Measurements from ENCODE around the gene ERC2.

Gene ERC2

GRCh38 chr3:55660642-55661041 lies 807.6 kb downstream of the ERC2 start:
- WGBS (ENCODE audit: extremely low coverage, insufficient coverage, insufficient read length) = no CpG with 5 or more reads among the region's 2 CpGs
- DNase-seq = no peak

GRCh38 chr3:55659701-55660100 lies 808.6 kb downstream of the ERC2 start:
- Histone ChIP-seq H3K23ac (ENCODE audit: low read length) (no peak overlapping the region), H4K91ac (ENCODE audit: low read depth, low read length) (no peak overlapping the region), H2AK5ac (ENCODE audit: low read length) (no peak overlapping the region), H3K9me3 (ENCODE audit: insufficient read depth, low read depth, low read length) (peaks cover 2% of the 10 kb centered on the region), H2AFZ (ENCODE audit: insufficient read depth, low read length, poor library complexity) (no peak overlapping the region), H3K4me1 (ENCODE audit: control insufficient read depth in 1 of 2, insufficient read depth in 2 of 2, low read length in 2 of 2) (peaks cover 14% of the 10 kb centered on the region in 2 experiments), H2BK5ac (ENCODE audit: low read depth, low read length, poor library complexity) (no peak overlapping the region), H3K14ac (ENCODE audit: low read length) (no peak overlapping the region), H3K4ac (ENCODE audit: low read depth, low read length) (no peak overlapping the region), H2BK120ac (ENCODE audit: insufficient read depth, low read length, poor library complexity) (no peak overlapping the region), H4K8ac (ENCODE audit: low read depth, low read length) (no peak overlapping the region), H3K18ac (ENCODE audit: low read length) (no peak overlapping the region), H3K79me1 (ENCODE audit: low read length) (peaks cover 7% of the 10 kb centered on the region), H3K4me2 (ENCODE audit: low read length) (no peak overlapping the region), H3K36me3 (ENCODE audit: control insufficient read depth in 1 of 2, insufficient read depth in 2 of 2, low read length in 2 of 2) (no peaks in the 10 kb centered on the region), H3K9ac (ENCODE audit: low read length) (no peak overlapping the region), H3K4me3 (ENCODE audit: low read depth, low read length) (no peak overlapping the region), H4K12ac (ENCODE audit: low read depth, low read length) (no peak overlapping the region), H3K27ac (ENCODE audit: low read depth, low read length) (no peak overlapping the region), H3K27me3 (ENCODE audit: insufficient read depth, low read length) (no peaks in the 10 kb centered on the region), H2BK12ac (ENCODE audit: low read length) (no peak overlapping the region), H3K79me2 (ENCODE audit: control insufficient read depth, insufficient read depth, low read length, poor library complexity) (no peaks in the 10 kb centered on the region)
- DNase-seq = no peak
- no CpG with 5 or more reads among the region's 5 CpGs for WGBS (ENCODE audit: extremely low coverage, insufficient coverage, insufficient read length)

More at GRCh38 chr3:55660642-55661041, 807.6 kb downstream of the ERC2 start:
- H2BK5ac ChIP-seq (ENCODE audit: low read depth, low read length, poor library complexity) = no peak overlapping the region
- no peak overlapping the region for H2AK5ac ChIP-seq (ENCODE audit: low read length)
- H3K18ac ChIP-seq (ENCODE audit: low read length) = no peak overlapping the region
- no peak overlapping the region for H3K14ac ChIP-seq (ENCODE audit: low read length)
- no peak overlapping the region for H2BK12ac ChIP-seq (ENCODE audit: low read length)
- no peak overlapping the region for H3K4me3 ChIP-seq (ENCODE audit: low read depth, low read length)
- H3K79me2 ChIP-seq (ENCODE audit: control insufficient read depth, insufficient read depth, low read length, poor library complexity) = no peaks in the 10 kb centered on the region
- no peak overlapping the region for H3K9ac ChIP-seq (ENCODE audit: low read length)
- peaks cover 11 to 14% of the 10 kb centered on the region in 2 experiments for H3K4me1 ChIP-seq (ENCODE audit: control insufficient read depth in 1 of 2, insufficient read depth in 2 of 2, low read length in 2 of 2)
- no peaks in the 10 kb centered on the region for H3K9me3 ChIP-seq (ENCODE audit: insufficient read depth, low read depth, low read length)
- H3K27me3 ChIP-seq (ENCODE audit: insufficient read depth, low read length) = no peaks in the 10 kb centered on the region
- no peak overlapping the region for H4K12ac ChIP-seq (ENCODE audit: low read depth, low read length)
- no peak overlapping the region for H2BK120ac ChIP-seq (ENCODE audit: insufficient read depth, low read length, poor library complexity)
- no peak overlapping the region for H3K4ac ChIP-seq (ENCODE audit: low read depth, low read length)
- no peak overlapping the region for H2AFZ ChIP-seq (ENCODE audit: insufficient read depth, low read length, poor library complexity)
- no peaks in the 10 kb centered on the region for H3K36me3 ChIP-seq (ENCODE audit: control insufficient read depth in 1 of 2, insufficient read depth in 2 of 2, low read length in 2 of 2)
- no peak overlapping the region for H3K27ac ChIP-seq (ENCODE audit: low read depth, low read length)
- H3K4me2 ChIP-seq (ENCODE audit: low read length) = no peak overlapping the region
- H4K8ac ChIP-seq (ENCODE audit: low read depth, low read length) = no peak overlapping the region
- no peak overlapping the region for H3K23ac ChIP-seq (ENCODE audit: low read length)
- H4K91ac ChIP-seq (ENCODE audit: low read depth, low read length) = no peak overlapping the region
- H3K79me1 ChIP-seq (ENCODE audit: low read length) = peaks cover 7% of the 10 kb centered on the region

GRCh38 chr3:55658690-55659562 lies 809.3 kb downstream of the ERC2 start:
- H2BK12ac ChIP-seq (ENCODE audit: low read length) = no peak overlapping the region
- H4K12ac ChIP-seq (ENCODE audit: low read depth, low read length) = no peak overlapping the region
- no peak overlapping the region for H4K91ac ChIP-seq (ENCODE audit: low read depth, low read length)
- H3K23ac ChIP-seq (ENCODE audit: low read length) = no peak overlapping the region
- peaks cover 7% of the 10 kb centered on the region for H3K79me1 ChIP-seq (ENCODE audit: low read length)
- peaks cover 2% of the 10 kb centered on the region for H3K9me3 ChIP-seq (ENCODE audit: insufficient read depth, low read depth, low read length)
- no peak overlapping the region for H2AK5ac ChIP-seq (ENCODE audit: low read length)
- no peak overlapping the region for H3K27ac ChIP-seq (ENCODE audit: low read depth, low read length)
- no CpG with 5 or more reads among the region's 8 CpGs for WGBS (ENCODE audit: extremely low coverage, insufficient coverage, insufficient read length)
- no peak overlapping the region for H3K4ac ChIP-seq (ENCODE audit: low read depth, low read length)
- H4K8ac ChIP-seq (ENCODE audit: low read depth, low read length) = no peak overlapping the region
- H2BK120ac ChIP-seq (ENCODE audit: insufficient read depth, low read length, poor library complexity) = no peak overlapping the region
- H3K27me3 ChIP-seq (ENCODE audit: insufficient read depth, low read length) = no peaks in the 10 kb centered on the region
- no peak overlapping the region for H3K18ac ChIP-seq (ENCODE audit: low read length)
- no peaks in the 10 kb centered on the region for H3K79me2 ChIP-seq (ENCODE audit: control insufficient read depth, insufficient read depth, low read length, poor library complexity)
- DNase-seq = no peak
- H2BK5ac ChIP-seq (ENCODE audit: low read depth, low read length, poor library complexity) = no peak overlapping the region
- peaks cover 14 to 16% of the 10 kb centered on the region in 2 experiments for H3K4me1 ChIP-seq (ENCODE audit: control insufficient read depth in 1 of 2, insufficient read depth in 2 of 2, low read length in 2 of 2)
- H2AFZ ChIP-seq (ENCODE audit: insufficient read depth, low read length, poor library complexity) = no peak overlapping the region
- no peak overlapping the region for H3K9ac ChIP-seq (ENCODE audit: low read length)
- H3K4me3 ChIP-seq (ENCODE audit: low read depth, low read length) = no peak overlapping the region
- H3K14ac ChIP-seq (ENCODE audit: low read length) = no peak overlapping the region
- H3K4me2 ChIP-seq (ENCODE audit: low read length) = no peak overlapping the region
- no peaks in the 10 kb centered on the region for H3K36me3 ChIP-seq (ENCODE audit: control insufficient read depth in 1 of 2, insufficient read depth in 2 of 2, low read length in 2 of 2)

GRCh38 chr3:55658270-55658669 lies 810.0 kb downstream of the ERC2 start:
- DNase-seq = no peak
- H3K18ac ChIP-seq (ENCODE audit: low read length) = no peak overlapping the region
- H3K4me3 ChIP-seq (ENCODE audit: low read depth, low read length) = no peak overlapping the region
- no peak overlapping the region for H2BK120ac ChIP-seq (ENCODE audit: insufficient read depth, low read length, poor library complexity)
- H3K4me1 ChIP-seq (ENCODE audit: control insufficient read depth in 1 of 2, insufficient read depth in 2 of 2, low read length in 2 of 2) = peaks cover 15 to 18% of the 10 kb centered on the region in 2 experiments
- no peaks in the 10 kb centered on the region for H3K79me2 ChIP-seq (ENCODE audit: control insufficient read depth, insufficient read depth, low read length, poor library complexity)
- H4K8ac ChIP-seq (ENCODE audit: low read depth, low read length) = no peak overlapping the region
- H3K23ac ChIP-seq (ENCODE audit: low read length) = no peak overlapping the region
- H4K91ac ChIP-seq (ENCODE audit: low read depth, low read length) = no peak overlapping the region
- no peaks in the 10 kb centered on the region for H3K36me3 ChIP-seq (ENCODE audit: control insufficient read depth in 1 of 2, insufficient read depth in 2 of 2, low read length in 2 of 2)
- H3K27me3 ChIP-seq (ENCODE audit: insufficient read depth, low read length) = no peaks in the 10 kb centered on the region
- H3K14ac ChIP-seq (ENCODE audit: low read length) = no peak overlapping the region
- H3K79me1 ChIP-seq (ENCODE audit: low read length) = peaks cover 7% of the 10 kb centered on the region
- no peak overlapping the region for H2BK5ac ChIP-seq (ENCODE audit: low read depth, low read length, poor library complexity)
- peaks cover 2% of the 10 kb centered on the region for H3K9me3 ChIP-seq (ENCODE audit: insufficient read depth, low read depth, low read length)
- WGBS (ENCODE audit: extremely low coverage, insufficient coverage, insufficient read length) = no CpG with 5 or more reads among the region's 1 CpG
- no peak overlapping the region for H2BK12ac ChIP-seq (ENCODE audit: low read length)
- H2AK5ac ChIP-seq (ENCODE audit: low read length) = no peak overlapping the region
- no peak overlapping the region for H3K4me2 ChIP-seq (ENCODE audit: low read length)
- no peak overlapping the region for H3K9ac ChIP-seq (ENCODE audit: low read length)
- no peak overlapping the region for H4K12ac ChIP-seq (ENCODE audit: low read depth, low read length)
- H3K4ac ChIP-seq (ENCODE audit: low read depth, low read length) = no peak overlapping the region
- H3K27ac ChIP-seq (ENCODE audit: low read depth, low read length) = no peak overlapping the region
- H2AFZ ChIP-seq (ENCODE audit: insufficient read depth, low read length, poor library complexity) = no peak overlapping the region
